Measurements from ENCODE around the gene AGT.

Gene AGT

DNA sequence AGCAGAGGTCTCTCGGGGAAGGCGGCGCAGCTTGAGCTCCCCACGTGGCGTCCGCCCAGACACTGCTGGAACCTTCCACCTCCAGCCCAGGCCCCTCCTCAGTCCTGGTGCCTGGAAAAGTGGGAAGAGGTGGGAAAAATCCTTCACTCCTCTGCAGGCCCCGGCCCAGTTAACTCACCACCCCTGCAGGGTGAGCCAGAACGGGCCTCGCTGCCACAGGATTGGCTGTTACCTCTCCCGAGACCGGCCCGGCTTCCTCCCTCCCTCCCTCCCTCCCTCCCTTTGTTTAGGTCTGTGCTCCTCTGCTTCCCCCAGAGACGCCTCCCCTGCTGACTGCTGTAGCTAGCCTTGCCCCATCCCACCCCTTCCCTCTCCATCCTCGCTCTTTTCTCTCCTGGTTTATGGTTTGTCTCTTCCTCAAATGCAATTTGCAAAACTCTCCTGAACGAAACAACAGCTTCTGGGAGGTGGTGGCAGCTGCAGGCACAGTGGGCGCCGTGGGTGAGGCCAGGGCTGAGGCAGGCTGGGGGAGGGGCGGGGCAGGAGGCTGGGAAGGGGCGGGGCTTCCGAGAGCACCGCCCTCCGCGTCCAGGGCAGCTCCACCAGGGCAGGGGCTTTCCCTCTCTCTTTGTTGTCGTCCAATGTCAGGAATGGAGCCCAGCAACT lies 39.8 kb upstream of the AGT start:
- no peak overlapping the region for H2BK12ac ChIP-seq (ENCODE audit: low read length)
- no peaks in the 10 kb centered on the region for H3K36me3 ChIP-seq (replicated peaks in 1 of 2; ENCODE audit: control insufficient read depth in 2 of 2, insufficient read depth in 2 of 2, low read length in 2 of 2)
- H3K14ac ChIP-seq (ENCODE audit: low read length), result no peak overlapping the region
- H3K4me1 ChIP-seq (ENCODE audit: control insufficient read depth in 2 of 2, insufficient read depth in 1 of 2, low read depth in 1 of 2, low read length in 2 of 2), result peaks cover 10 to 30% of the 10 kb centered on the region in 2 donors
- H4K8ac ChIP-seq (ENCODE audit: low read depth, low read length), result no peak overlapping the region
- no peak overlapping the region for H2BK15ac ChIP-seq (ENCODE audit: low read length)
- peak overlapping the region in 1 of 2 donors; percentile 33 for H3K4me3 ChIP-seq (ENCODE audit: low read length in 2 of 2)
- peak overlapping the region; percentile 91 for H3K18ac ChIP-seq (ENCODE audit: low read length)
- no peaks in the 10 kb centered on the region for H3K9me3 ChIP-seq (replicated peaks in 1 of 2; ENCODE audit: control insufficient read depth in 2 of 2, insufficient read depth in 1 of 2, low read depth in 1 of 2, low read length in 2 of 2)
- WGBS, 2 donors (ENCODE audit: extremely low coverage in 2 of 2, insufficient read length in 2 of 2, insufficient replicate concordance in 1 of 2), result no CpG with 5 or more reads among the region's 24 CpGs
- H2AFZ ChIP-seq (ENCODE audit: low read length), result peak overlapping the region; percentile 95
- peak overlapping the region; percentile 70 for H2BK5ac ChIP-seq (ENCODE audit: low read length)
- no peaks in the 10 kb centered on the region for H3K79me1 ChIP-seq (ENCODE audit: low read depth, low read length)
- no peak overlapping the region for H2BK120ac ChIP-seq (ENCODE audit: low read depth, low read length)
- peaks cover 0 to 3% (median 0%) of the 10 kb centered on the region in 3 experiments for H3K27me3 ChIP-seq (ENCODE audit: control insufficient read depth in 3 of 3, insufficient read depth in 3 of 3, low read depth in 1 of 3, low read length in 3 of 3)
- no peak overlapping the region for H2AK5ac ChIP-seq (ENCODE audit: low read depth, low read length)
- DNase-seq (ENCODE audit: low spot score), result peak; percentile 37
- H3K9ac ChIP-seq (ENCODE audit: low read depth, low read length, poor library complexity), result no peak overlapping the region
- no peak overlapping the region for H3K4ac ChIP-seq (ENCODE audit: low read length)
- H4K91ac ChIP-seq (ENCODE audit: low read depth, low read length, poor library complexity), result no peak overlapping the region
- peak overlapping the region; percentile 37 for H3K4me2 ChIP-seq (ENCODE audit: insufficient read depth, low read length, poor library complexity, severe bottlenecking)
- H3K27ac ChIP-seq (replicated peaks; ENCODE audit: low read length), result peak overlapping the region; percentile 71
- no peak overlapping the region for H3K23ac ChIP-seq (ENCODE audit: low read depth, low read length, poor library complexity)

DNA sequence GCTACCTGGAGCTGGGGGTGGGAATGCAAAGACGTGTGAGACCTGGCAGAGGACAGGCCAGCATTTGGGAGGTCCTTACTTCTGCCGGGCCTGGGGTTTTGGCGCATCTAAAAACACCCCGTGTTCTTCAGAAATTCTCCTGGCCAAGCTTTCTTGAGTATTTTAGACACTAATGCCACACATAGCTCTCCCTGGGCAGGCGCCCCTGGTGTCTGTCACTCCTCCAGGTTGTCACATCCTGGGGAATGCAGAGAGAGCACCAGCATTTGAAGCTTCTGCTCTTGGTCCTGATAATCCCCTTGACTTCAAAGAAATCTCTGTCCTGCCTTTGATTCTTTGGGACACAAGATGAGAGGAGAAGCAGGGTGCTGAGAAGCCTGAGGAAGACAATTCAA lies 39.3 kb upstream of the AGT start:
- H3K4me3 ChIP-seq (ENCODE audit: low read length in 2 of 2), result no peak overlapping the region
- H3K18ac ChIP-seq (ENCODE audit: low read length), result peak overlapping the region; percentile 91
- H2BK120ac ChIP-seq (ENCODE audit: low read depth, low read length), result no peak overlapping the region
- H3K4me2 ChIP-seq (ENCODE audit: insufficient read depth, low read length, poor library complexity, severe bottlenecking), result no peak overlapping the region
- H3K27ac ChIP-seq (replicated peaks; ENCODE audit: low read length), result no peak overlapping the region
- H2AFZ ChIP-seq (ENCODE audit: low read length), result peak overlapping the region; percentile 95
- H2AK5ac ChIP-seq (ENCODE audit: low read depth, low read length), result peak overlapping the region; percentile 47
- H4K91ac ChIP-seq (ENCODE audit: low read depth, low read length, poor library complexity), result no peak overlapping the region
- peak overlapping the region; percentile 30 for H2BK15ac ChIP-seq (ENCODE audit: low read length)
- no peaks in the 10 kb centered on the region for H3K36me3 ChIP-seq (replicated peaks in 1 of 2; ENCODE audit: control insufficient read depth in 2 of 2, insufficient read depth in 2 of 2, low read length in 2 of 2)
- H2BK5ac ChIP-seq (ENCODE audit: low read length), result peak overlapping the region; percentile 70
- H2BK12ac ChIP-seq (ENCODE audit: low read length), result peak overlapping the region; percentile 43
- no peak overlapping the region for H3K23ac ChIP-seq (ENCODE audit: low read depth, low read length, poor library complexity)
- H3K4me1 ChIP-seq (ENCODE audit: control insufficient read depth in 2 of 2, insufficient read depth in 1 of 2, low read depth in 1 of 2, low read length in 2 of 2), result peaks cover 10 to 30% of the 10 kb centered on the region in 2 donors
- no peak overlapping the region for H3K4ac ChIP-seq (ENCODE audit: low read length)
- no CpG with 5 or more reads among the region's 5 CpGs for WGBS, 2 donors (ENCODE audit: extremely low coverage in 2 of 2, insufficient read length in 2 of 2, insufficient replicate concordance in 1 of 2)
- no peaks in the 10 kb centered on the region for H3K9me3 ChIP-seq (replicated peaks in 1 of 2; ENCODE audit: control insufficient read depth in 2 of 2, insufficient read depth in 1 of 2, low read depth in 1 of 2, low read length in 2 of 2)
- H3K14ac ChIP-seq (ENCODE audit: low read length), result no peak overlapping the region
- H3K79me1 ChIP-seq (ENCODE audit: low read depth, low read length), result no peaks in the 10 kb centered on the region
- H3K27me3 ChIP-seq (ENCODE audit: control insufficient read depth in 3 of 3, insufficient read depth in 3 of 3, low read depth in 1 of 3, low read length in 3 of 3), result peaks cover 0 to 3% (median 0%) of the 10 kb centered on the region in 3 experiments
- H3K9ac ChIP-seq (ENCODE audit: low read depth, low read length, poor library complexity), result no peak overlapping the region
- no peak overlapping the region for H4K8ac ChIP-seq (ENCODE audit: low read depth, low read length)
- no peak for DNase-seq (ENCODE audit: low spot score)

DNA sequence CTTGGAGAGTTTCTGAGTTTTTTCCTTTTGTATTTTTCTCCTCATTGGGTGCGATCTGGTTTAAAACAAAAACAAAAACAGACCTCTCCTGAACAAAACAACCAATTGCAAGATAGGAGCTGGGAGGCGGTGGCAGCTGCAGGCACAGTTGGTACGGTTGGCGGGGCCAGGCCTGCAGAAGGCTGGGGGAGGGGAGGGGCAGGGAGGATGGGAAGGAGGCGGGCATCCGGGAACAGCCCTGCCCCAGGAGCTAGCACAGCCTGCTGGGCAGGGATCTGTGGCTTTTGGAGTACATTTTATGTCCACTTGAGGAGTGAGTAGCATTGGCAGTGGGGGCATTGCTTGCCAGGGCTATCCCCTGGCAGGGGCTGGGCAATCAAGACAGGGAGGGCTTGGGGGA lies 38.5 kb upstream of the AGT start:
- no peak for DNase-seq (ENCODE audit: low spot score)
- no peak overlapping the region for H3K23ac ChIP-seq (ENCODE audit: low read depth, low read length, poor library complexity)
- peak overlapping the region; percentile 93 for H3K18ac ChIP-seq (ENCODE audit: low read length)
- H3K4ac ChIP-seq (ENCODE audit: low read length), result no peak overlapping the region
- H2AFZ ChIP-seq (ENCODE audit: low read length), result no peak overlapping the region
- H3K4me2 ChIP-seq (ENCODE audit: insufficient read depth, low read length, poor library complexity, severe bottlenecking), result no peak overlapping the region
- H3K4me1 ChIP-seq (ENCODE audit: control insufficient read depth in 2 of 2, insufficient read depth in 1 of 2, low read depth in 1 of 2, low read length in 2 of 2), result peaks cover 12 to 30% of the 10 kb centered on the region in 2 donors
- H2AK5ac ChIP-seq (ENCODE audit: low read depth, low read length), result peak overlapping the region; percentile 47
- no peak overlapping the region for H2BK12ac ChIP-seq (ENCODE audit: low read length)
- H3K9me3 ChIP-seq (replicated peaks in 1 of 2; ENCODE audit: control insufficient read depth in 2 of 2, insufficient read depth in 1 of 2, low read depth in 1 of 2, low read length in 2 of 2), result no peaks in the 10 kb centered on the region
- H3K14ac ChIP-seq (ENCODE audit: low read length), result no peak overlapping the region
- H3K27ac ChIP-seq (replicated peaks; ENCODE audit: low read length), result no peak overlapping the region
- H3K36me3 ChIP-seq (replicated peaks in 1 of 2; ENCODE audit: control insufficient read depth in 2 of 2, insufficient read depth in 2 of 2, low read length in 2 of 2), result no peaks in the 10 kb centered on the region
- H2BK5ac ChIP-seq (ENCODE audit: low read length), result peak overlapping the region; percentile 10
- H3K4me3 ChIP-seq (ENCODE audit: low read length in 2 of 2), result no peak overlapping the region
- no peak overlapping the region for H4K91ac ChIP-seq (ENCODE audit: low read depth, low read length, poor library complexity)
- H2BK120ac ChIP-seq (ENCODE audit: low read depth, low read length), result no peak overlapping the region
- no peak overlapping the region for H4K8ac ChIP-seq (ENCODE audit: low read depth, low read length)
- H3K79me1 ChIP-seq (ENCODE audit: low read depth, low read length), result no peaks in the 10 kb centered on the region
- peak overlapping the region; percentile 30 for H2BK15ac ChIP-seq (ENCODE audit: low read length)
- no CpG with 5 or more reads among the region's 6 CpGs for WGBS, 2 donors (ENCODE audit: extremely low coverage in 2 of 2, insufficient read length in 2 of 2, insufficient replicate concordance in 1 of 2)
- no peak overlapping the region for H3K9ac ChIP-seq (ENCODE audit: low read depth, low read length, poor library complexity)
- H3K27me3 ChIP-seq (ENCODE audit: control insufficient read depth in 3 of 3, insufficient read depth in 3 of 3, low read depth in 1 of 3, low read length in 3 of 3), result peaks cover 0 to 3% (median 0%) of the 10 kb centered on the region in 3 experiments

- Histone ChIP-seq H2AFZ (ENCODE audit: low read length) (no peak overlapping the region), H3K18ac (ENCODE audit: low read length) (no peak overlapping the region), H3K14ac (ENCODE audit: low read length) (no peak overlapping the region), H4K91ac (ENCODE audit: low read depth, low read length, poor library complexity) (no peak overlapping the region), H3K79me1 (ENCODE audit: low read depth, low read length) (no peaks in the 10 kb centered on the region), H3K9ac (ENCODE audit: low read depth, low read length, poor library complexity) (no peak overlapping the region), H4K8ac (ENCODE audit: low read depth, low read length) (no peak overlapping the region), H3K4me2 (ENCODE audit: insufficient read depth, low read length, poor library complexity, severe bottlenecking) (no peak overlapping the region), H2AK5ac (ENCODE audit: low read depth, low read length) (peak overlapping the region; percentile 54), H3K4ac (ENCODE audit: low read length) (no peak overlapping the region), H2BK12ac (ENCODE audit: low read length) (no peak overlapping the region), H3K4me3 (ENCODE audit: low read length in 2 of 2) (no peak overlapping the region), H3K23ac (ENCODE audit: low read depth, low read length, poor library complexity) (no peak overlapping the region), H2BK15ac (ENCODE audit: low read length) (peak overlapping the region; percentile 29), H3K9me3 (replicated peaks in 1 of 2; ENCODE audit: control insufficient read depth in 2 of 2, insufficient read depth in 1 of 2, low read depth in 1 of 2, low read length in 2 of 2) (no peaks in the 10 kb centered on the region), H2BK5ac (ENCODE audit: low read length) (no peak overlapping the region), H2BK120ac (ENCODE audit: low read depth, low read length) (no peak overlapping the region), H3K4me1 (ENCODE audit: control insufficient read depth in 2 of 2, insufficient read depth in 1 of 2, low read depth in 1 of 2, low read length in 2 of 2) (peaks cover 15 to 30% of the 10 kb centered on the region in 2 donors), H3K27me3 (ENCODE audit: control insufficient read depth in 3 of 3, insufficient read depth in 3 of 3, low read depth in 1 of 3, low read length in 3 of 3) (peaks cover 0 to 3% (median 0%) of the 10 kb centered on the region in 3 experiments), H3K27ac (replicated peaks; ENCODE audit: low read length) (no peak overlapping the region), H3K36me3 (replicated peaks in 1 of 2; ENCODE audit: control insufficient read depth in 2 of 2, insufficient read depth in 2 of 2, low read length in 2 of 2) (no peaks in the 10 kb centered on the region)
- DNase-seq (ENCODE audit: low spot score), result no peak
- WGBS, 2 donors (ENCODE audit: extremely low coverage in 2 of 2, insufficient read length in 2 of 2, insufficient replicate concordance in 1 of 2), result no CpG with 5 or more reads among the region's 6 CpGs
These were observed 37.2 kb upstream of the AGT start for GRCh38 chr1:230750986-230751625.

Data from neuronal stem cell (in vitro differentiated cells).